Adrenal gland (tissue), 12 donors: ENCODE measurements around the gene TBX1. TPM values are rescaled to one million over a fixed set of nuclear protein-coding genes. Genes with fewer than 3 reads are reported as not detected.

Source experiments
- DNase-seq, 7 donors: peaks; one replicate each; pipeline ENCODE4 v3.0.0-alpha.2; 2019 to 2020
- H3K27ac ChIP-seq, 5 donors: fragments of 200-600 bp; sonication (generic) in 4 of 5; 1 replicate in 3 of 5; 2 replicates in 2 of 5; pipeline versions ENCODE4 v1.5.1 to v1.8.0; 2016 to 2020; ENCODE audit warnings: mild to moderate bottlenecking in 1 of 5
- H3K27me3 ChIP-seq: fragments of 200-600 bp; 2 replicates; pipeline ENCODE4 v1.8.0; 2021
- H3K36me3 ChIP-seq, 2 donors: fragments of 200-600 bp; replicated peaks in 1 of 2; 1 replicate in 1 of 2; 2 replicates in 1 of 2; pipeline versions ENCODE4 v1.5.1 to v1.8.0; 2018 to 2022
- H3K4me1 ChIP-seq, 2 donors: fragments of 200-600 bp; replicated peaks in 1 of 2; 1 replicate in 1 of 2; 2 replicates in 1 of 2; pipeline versions ENCODE4 v1.5.1 to v1.8.0; 2018 to 2021
- H3K4me3 ChIP-seq, 4 donors: fragments of 200-600 bp; sonication (generic) in 3 of 4; one replicate each; pipeline ENCODE4 v1.5.1; 2016 to 2018
- H3K9me3 ChIP-seq, 3 donors: fragments of 200-600 bp; sonication (generic) in 1 of 3; replicated peaks in 1 of 3; 1 replicate in 2 of 3; 2 replicates in 1 of 3; pipeline versions ENCODE4 v1.5.1 to v1.8.0; 2016 to 2021
- CTCF ChIP-seq, 6 experiments: fragments of 450-650 bp in 4 of 6; fragments of 200-600 bp in 2 of 6; sonication (generic) in 1 of 6; IDR thresholded peaks; 1 replicate in 5 of 6; 2 replicates in 1 of 6; pipeline versions ENCODE4 v1.5.1 to v1.8.0; 2016 to 2021; ENCODE audit warnings: antibody characterized with exemption in 6 of 6, mild to moderate bottlenecking in 2 of 6, moderate library complexity in 1 of 6
- POLR2A ChIP-seq, 2 donors: fragments of 450-650 bp; IDR thresholded peaks; one replicate each; pipeline ENCODE4 v1.6.1; 2017; ENCODE audit warnings: antibody characterized with exemption in 2 of 2, mild to moderate bottlenecking in 2 of 2, moderate library complexity in 1 of 2
- WGBS, 4 donors: extraction: QIAGEN DNeasy Blood & Tissue Kit in 2 of 4; methylation state at CpG; one replicate each; pipeline versions ENCODE4 v1.1.5 to v1.1.7; 2013 to 2017; 5-methylcytosine and 5-hydroxymethylcytosine counted together
- intact Hi-C, 2 donors: fragments of 100-400 bp; cut with DNase I; formaldehyde crosslinking; loops; one replicate each; pipeline versions ENCODE4 v1.14.1 to v1.15.0; 2022 to 2023
- polyA plus RNA-seq, 3 donors: library from polyadenylated mRNA; stranded (reverse); fragments of 200-250 nt in 2 of 3; fragments of 350-450 nt in 1 of 3; fragmentation: Illumina TruSeq in 1 of 3; extraction: RNeasy Lipid Tissue Mini Kit (QIAGEN cat#74804) in 1 of 3; gene quantifications; one replicate each; pipeline ENCODE4 v1.2.3, GENCODE V29; 2013 to 2014
- total RNA-seq, 9 donors: library from RNA; depleted of rRNA in 4 of 9; stranded (reverse); fragments of >200 nt in 4 of 9; fragments of 120-200 nt in 1 of 9; fragmentation: NEBNext Ultra II Directional in 1 of 9; extraction: Animal tissue kit (Norgen Biotek cat#: 25700) in 1 of 9; gene quantifications; one replicate each; pipeline versions ENCODE4 v1.1.0 to v1.2.4, GENCODE V29; 2013 to 2023
- donor health status: healthy with polysubstance abuse.
- donor health status: Bipolar disorder and iron deficiency.
- donor health status: DM: yes; HTN: yes; CAD: no.
- donor health status: DM: no; HTN: no; CAD: no.
- donor health status: DM: no; HTN: no; CAD: no.
- donor health status: DM: yes; HTN: yes; CAD: no.

Gene TBX1
- total and polyA plus RNA-seq, 12 donors, result 0.11 to 10.1 (median 1.1) TPM; not detected in 3

GRCh38 chr22:19716829-19717105 is 43.8 kb upstream of the TBX1 start:
- no peaks in the 10 kb centered on the region for H3K27me3 ChIP-seq
- WGBS, 4 donors, result 80 to 100% (median 91%) methylated on average over 1 of the region's 1 CpG

GRCh38 chr22:19717181-19717580 is 43.4 kb upstream of the TBX1 start:
- no peaks in the 10 kb centered on the region for H3K36me3 ChIP-seq
- H3K4me1 ChIP-seq, result peaks cover 9 to 13% of the 10 kb centered on the region in 2 donors
- no peak for TF ChIP-seq CTCF (IDR thresholded peaks at IDR 0.05)
- TF ChIP-seq POLR2A (IDR thresholded peaks at IDR 0.05), result no peak
- WGBS, 4 donors, result 67 to 84% (median 83%) methylated on average over 9 of the region's 9 CpGs; no CpG with 5 or more reads in 1 of the 4 donors
- intact Hi-C loops, result loop anchor here in 1 of 2 donors (5.0 kb wide), 1 partner anchor 40 kb away; no protein-coding TSS in a partner anchor
- no peak for DNase-seq
- no peaks in the 10 kb centered on the region for H3K9me3 ChIP-seq
- no peak overlapping the region for H3K27ac ChIP-seq
- no peak overlapping the region for H3K4me3 ChIP-seq
- H3K27me3 ChIP-seq, result no peaks in the 10 kb centered on the region

More at GRCh38 chr22:19716829-19717105, 43.8 kb upstream of the TBX1 start:
- no peaks in the 10 kb centered on the region for H3K9me3 ChIP-seq
- intact Hi-C loops, result loop anchor here in 1 of 2 donors (5.0 kb wide), 1 partner anchor 39 kb away; no protein-coding TSS in a partner anchor
- TF ChIP-seq CTCF (IDR thresholded peaks at IDR 0.05) (no peak), POLR2A (IDR thresholded peaks at IDR 0.05) (no peak)
- H3K27ac ChIP-seq, result no peak overlapping the region
- no peak overlapping the region for H3K4me3 ChIP-seq
- no peaks in the 10 kb centered on the region for H3K36me3 ChIP-seq
- no peak for DNase-seq
- peaks cover 9 to 13% of the 10 kb centered on the region in 2 donors for H3K4me1 ChIP-seq

- intact Hi-C loops, result loop anchor here in 1 of 2 donors (5.0 kb wide), 1 partner anchor 41 kb away; no protein-coding TSS in a partner anchor
- no peaks in the 10 kb centered on the region for H3K36me3 ChIP-seq
- no peaks in the 10 kb centered on the region for H3K9me3 ChIP-seq
- peaks cover 9 to 13% of the 10 kb centered on the region in 2 donors for H3K4me1 ChIP-seq
- 6 to 18% (median 12%) methylated on average over 27 to 96 of the region's 96 CpGs for WGBS, 4 donors
- H3K27me3 ChIP-seq, result no peaks in the 10 kb centered on the region
- TF ChIP-seq POLR2A (IDR thresholded peaks at IDR 0.05) (no peak), CTCF (IDR thresholded peaks at IDR 0.05) (peak; percentile 51 to 97 (median 78))
- peak overlapping the region in 3 of 4 donors; percentile 54 to 71 (median 70) for H3K4me3 ChIP-seq
- H3K27ac ChIP-seq, result no peak overlapping the region
- DNase-seq, result peak; percentile 58 to 83 (median 72)
Observed at GRCh38 chr22:19717691-19718455, 42.7 kb upstream of the TBX1 start.

- 0 to 2% (median 1%) methylated on average over 12 to 70 of the region's 70 CpGs; no CpG with 5 or more reads in 1 of the 4 donors for WGBS, 4 donors
- H3K27ac ChIP-seq, result peak overlapping the region in 1 of 5 donors; percentile 26
- TF ChIP-seq CTCF (IDR thresholded peaks at IDR 0.05), result no peak
- TF ChIP-seq POLR2A (IDR thresholded peaks at IDR 0.05), result no peak
- H3K4me3 ChIP-seq, result peak overlapping the region in 3 of 4 donors; percentile 54 to 71 (median 70)
- intact Hi-C loops, result loop anchor here in 1 of 2 donors (5.0 kb wide), 1 partner anchor 41 kb away; no protein-coding TSS in a partner anchor
- H3K9me3 ChIP-seq, result no peaks in the 10 kb centered on the region
- H3K27me3 ChIP-seq, result no peaks in the 10 kb centered on the region
- DNase-seq, result no peak
- no peaks in the 10 kb centered on the region for H3K36me3 ChIP-seq
- peaks cover 9 to 13% of the 10 kb centered on the region in 2 donors for H3K4me1 ChIP-seq
Observed at GRCh38 chr22:19718456-19719049, 42.0 kb upstream of the TBX1 start.
